NCI-H2107 treated with DMSO at 0.1 percent for 48 hours (cell line): ENCODE results near the gene SPG7.
"Not testable (repeated sequence)": the region's sequence is repeated elsewhere in the genome, so short reads cannot be mapped to it uniquely, and the experiment has no call there.

Source experiments
- DNase-seq: peaks from one replicate; lab custom pipeline; 2025; ENCODE audit not compliant: unreplicated experiment; lab: John Stamatoyannopoulos, UW

The SPG7 gene

GRCh38 chr16:89575247-89576152, 67.3 kb downstream of the SPG7 start, which contains the start of gene CPNE7:
Gene CPNE7, plus strand, starts transcription at chr16:89575758. Its CDS starts 140 bp downstream, at chr16:89575898.
- no peak for DNase-seq

DNA sequence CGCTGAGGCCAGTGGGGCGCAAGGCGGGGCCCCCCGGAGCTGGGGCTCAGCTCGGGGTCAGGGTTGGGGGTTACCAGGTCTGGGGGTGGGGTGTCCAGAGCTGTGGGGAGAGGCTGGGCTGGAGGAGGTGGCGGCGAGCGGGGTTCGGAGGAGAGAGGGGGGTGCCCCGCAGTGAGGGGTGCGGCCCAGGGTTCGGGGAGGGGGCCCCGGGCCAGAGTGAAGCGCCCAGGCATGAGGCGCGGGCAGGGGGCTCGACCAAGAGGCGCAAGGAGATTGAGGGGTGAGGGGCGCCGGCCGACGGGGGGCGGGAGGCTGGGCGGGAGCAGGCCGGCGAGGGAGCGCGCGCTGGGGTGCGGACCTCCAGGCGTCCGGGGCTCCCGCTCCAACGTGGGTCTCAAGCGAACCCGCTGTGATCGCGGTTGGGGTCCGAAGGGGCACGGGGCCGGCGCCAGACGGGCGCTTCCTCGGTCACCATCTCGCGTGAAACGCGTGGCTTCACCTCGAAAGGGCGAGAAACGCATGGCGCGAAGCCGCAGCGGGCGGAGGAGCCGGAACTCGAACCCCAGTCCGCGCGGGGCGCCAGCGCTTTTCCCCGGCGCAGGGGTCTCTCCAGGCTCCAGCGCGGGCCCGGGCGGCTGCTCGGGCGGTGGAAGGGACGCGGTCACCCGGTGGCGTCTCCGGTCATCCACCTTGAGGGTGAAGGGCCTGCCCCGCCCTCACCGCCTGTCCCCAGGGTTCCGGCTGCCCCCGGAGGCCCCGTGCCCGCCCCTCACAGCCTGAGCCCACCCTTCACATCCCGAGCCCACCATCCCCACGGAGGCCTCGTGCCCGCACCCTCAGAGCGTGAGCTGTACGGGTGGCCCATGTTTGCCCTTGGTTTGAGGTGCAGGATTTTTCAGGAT, 68.2 kb downstream of the SPG7 start:
- no peak for DNase-seq

DNA sequence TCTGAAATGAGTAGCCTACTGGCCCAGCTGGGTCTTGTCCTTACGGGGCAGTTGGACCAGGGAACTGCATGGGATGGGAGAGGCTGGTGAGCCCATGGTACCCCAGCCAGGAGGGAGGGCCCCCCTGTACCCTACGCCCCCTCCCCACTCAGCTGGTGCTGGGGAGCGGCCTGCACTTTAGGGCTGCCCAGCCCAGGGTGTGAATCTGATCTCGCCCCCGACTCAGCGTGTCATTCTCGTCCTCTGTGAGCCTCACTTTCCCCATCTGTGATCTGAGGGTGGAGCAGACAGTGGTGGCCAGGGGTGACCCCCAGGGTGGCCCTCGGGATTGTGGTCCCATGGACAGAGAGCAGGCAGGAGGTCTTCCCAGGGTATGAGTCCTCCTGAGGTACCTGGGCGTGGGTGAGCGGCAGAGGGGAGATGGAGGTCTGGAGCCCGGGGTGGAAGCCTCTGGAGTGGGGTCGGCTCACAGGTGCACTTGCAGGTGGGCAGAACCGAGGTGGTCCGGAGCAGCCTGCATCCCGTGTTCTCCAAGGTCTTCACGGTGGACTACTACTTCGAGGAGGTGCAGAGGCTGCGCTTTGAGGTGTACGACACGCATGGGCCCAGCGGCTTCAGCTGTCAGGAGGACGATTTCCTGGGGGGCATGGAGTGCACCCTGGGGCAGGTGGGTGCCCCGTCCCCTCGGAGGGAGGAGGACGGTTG, 69.0 kb downstream of the SPG7 start:
- no peak for DNase-seq

GRCh38 chr16:89579351-89579750, 71.1 kb downstream of the SPG7 start:
- no peak for DNase-seq

DNA sequence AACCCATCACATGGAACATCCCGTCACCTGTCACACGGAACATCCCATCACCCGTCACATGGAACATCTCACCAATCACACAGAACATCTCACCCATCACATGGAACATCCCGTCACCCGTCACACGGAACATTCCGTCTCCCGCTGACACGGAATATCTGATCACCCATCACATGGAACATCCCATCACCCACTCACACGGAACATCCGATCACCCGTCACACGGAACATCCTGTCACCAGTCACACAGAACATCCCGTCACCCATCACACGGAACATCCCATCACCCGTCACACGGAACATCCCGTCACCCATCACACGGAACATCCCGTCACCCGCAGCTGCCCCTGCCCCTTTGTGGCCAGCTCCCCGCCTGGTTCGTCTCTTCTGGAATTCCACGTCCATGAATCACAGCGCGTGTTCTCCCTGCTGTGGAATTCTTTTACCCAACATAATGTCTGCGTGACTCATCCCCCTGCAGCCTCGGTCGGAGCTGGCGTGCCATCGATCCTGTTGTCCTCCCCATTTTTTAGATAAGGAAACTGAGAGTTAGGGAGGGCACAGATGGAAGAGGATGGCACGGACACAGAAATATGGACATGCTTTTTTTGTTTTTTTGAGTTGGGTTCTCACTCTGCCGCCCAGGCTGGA, 73.0 kb downstream of the SPG7 start:
- DNase-seq: no peak

DNA sequence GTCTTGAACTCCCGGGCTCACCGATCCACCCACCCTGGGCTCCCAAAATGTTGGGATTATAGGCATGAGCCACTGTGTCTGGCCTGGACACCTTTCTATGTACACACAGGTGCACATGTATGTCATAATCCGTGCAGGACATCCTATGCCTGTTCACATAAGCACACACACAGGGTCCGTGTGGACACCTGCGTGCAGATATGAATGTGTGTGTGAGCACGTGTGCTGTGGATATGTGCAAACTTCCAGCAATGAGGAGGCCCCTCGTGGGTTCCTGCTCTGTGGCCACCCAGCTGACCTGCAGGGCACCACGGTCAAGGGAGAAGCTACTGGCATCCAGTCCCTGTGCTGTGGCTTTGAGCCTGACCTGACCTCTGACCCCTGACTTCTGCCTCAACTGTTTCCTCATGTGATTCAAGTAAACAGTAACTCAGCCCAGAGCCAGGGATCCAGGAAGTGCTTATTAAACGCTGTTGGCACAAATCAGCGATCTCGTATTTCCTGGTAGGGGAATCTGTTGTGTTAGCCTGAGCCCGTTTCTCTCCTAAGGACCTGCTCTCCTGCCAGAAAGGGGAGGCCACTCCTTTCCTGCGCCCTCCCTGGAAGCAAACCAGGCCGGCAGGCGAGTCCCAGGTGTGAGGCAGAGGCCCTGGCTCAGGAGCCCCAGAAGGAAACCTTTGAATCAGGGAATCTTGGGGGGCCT, 73.8 kb downstream of the SPG7 start:
- DNase-seq: no peak

- DNase-seq: no peak
Measured at GRCh38 chr16:89582614-89583196, 74.5 kb downstream of the SPG7 start.

DNA sequence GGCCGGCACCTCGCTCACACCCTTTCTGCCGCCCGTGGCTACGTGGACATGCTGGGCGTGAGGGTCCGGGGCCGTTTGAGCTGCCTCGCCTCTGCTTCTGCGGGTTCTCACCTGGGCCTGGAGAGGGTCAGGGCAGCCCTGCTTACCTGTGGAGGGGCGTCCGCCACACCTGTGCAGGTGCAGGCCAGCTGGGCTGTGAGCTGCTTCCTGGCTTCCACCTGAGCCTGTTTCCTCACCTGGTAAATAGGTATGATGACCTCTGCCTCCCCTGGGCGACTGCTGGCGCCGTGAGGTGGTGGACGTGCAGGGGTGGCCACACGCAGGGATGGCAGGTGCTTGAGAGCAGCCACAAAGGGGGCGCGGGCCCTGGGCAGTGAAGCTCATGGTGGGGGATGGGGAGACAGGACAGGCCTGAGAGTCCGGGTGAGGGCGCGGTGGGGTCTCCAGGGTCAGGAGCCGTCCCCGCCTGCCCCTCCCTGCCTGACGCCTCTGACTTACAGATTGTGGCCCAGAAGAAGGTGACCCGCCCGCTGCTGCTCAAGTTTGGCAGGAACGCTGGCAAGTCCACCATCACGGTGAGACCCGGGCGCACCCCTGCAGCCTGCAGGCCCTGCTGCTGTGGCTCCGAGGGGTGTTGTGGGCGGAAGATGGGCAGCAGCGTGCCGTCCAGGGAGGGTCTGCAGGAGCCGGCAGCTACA, 75.1 kb downstream of the SPG7 start:
- DNase-seq: no peak

- DNase-seq: no peak
Measured at GRCh38 chr16:89583895-89584644, 75.9 kb downstream of the SPG7 start.

GRCh38 chr16:89584768-89585549, 76.8 kb downstream of the SPG7 start:
- DNase-seq: no peak

GRCh38 chr16:89586218-89586617, 78.0 kb downstream of the SPG7 start:
- no peak for DNase-seq

GRCh38 chr16:89586853-89587252, 78.7 kb downstream of the SPG7 start:
- DNase-seq: no peak

DNA sequence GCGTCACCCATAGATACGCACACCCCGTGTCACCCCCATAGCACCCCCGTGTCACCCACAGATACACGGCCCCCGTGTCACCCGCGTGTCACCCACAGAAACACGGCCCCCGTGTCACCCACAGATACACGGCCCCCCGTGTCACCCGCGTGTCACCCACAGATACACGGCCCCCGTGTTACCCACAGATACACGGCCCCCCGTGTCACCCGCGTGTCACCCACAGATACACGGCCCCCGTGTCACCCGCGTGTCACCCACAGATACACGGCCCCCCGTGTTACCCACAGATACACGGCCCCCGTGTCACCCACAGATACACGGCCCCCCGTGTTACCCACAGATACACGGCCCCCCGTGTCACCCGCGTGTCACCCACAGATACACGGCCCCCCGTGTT, 79.5 kb downstream of the SPG7 start:
- not testable (repeated sequence) for DNase-seq

- DNase-seq: no peak
Measured at GRCh38 chr16:89588413-89589109, 80.4 kb downstream of the SPG7 start.

GRCh38 chr16:89589241-89589926, 81.2 kb downstream of the SPG7 start:
- DNase-seq: no peak

- no peak for DNase-seq
Measured at GRCh38 chr16:89593841-89594240, 85.6 kb downstream of the SPG7 start.
